WTC11 (cell line): ENCODE data around the gene PCNA. TPM values are rescaled to one million over a fixed set of nuclear protein-coding genes. Genes with fewer than 3 reads are reported as not detected.
"Not testable (repeated sequence)": the region's sequence is repeated elsewhere in the genome, so short reads cannot be mapped to it uniquely, and the experiment has no call there.

ENCODE experiments used
- ATAC-seq: fragments of 200-7000 bp; cut with Tn5 transposase; 2 replicates; pipeline ENCODE4 v1.10.0; 2021; ENCODE audit warnings: mild to moderate bottlenecking, moderate library complexity
- CTCF ChIA-PET: fragments of 300-600 bp; sonication (Branson Sonifier 250); formaldehyde crosslinking; loops from one replicate; lab custom pipeline; 2021; ENCODE audit warnings: antibody characterized with exemption; lab: Charles Lee
- POLR2A ChIA-PET: fragments of 350-600 bp; sonication (Branson Sonifier 250); formaldehyde crosslinking; loops from one replicate; lab custom pipeline; 2021; ENCODE audit warnings: antibody characterized with exemption; lab: Charles Lee
- DNase-seq: peaks from one replicate; pipeline ENCODE4 v3.0.0; 2021; ENCODE audit warnings: low spot score
- H3K27ac Mint-ChIP-seq: 2 replicates; pipeline ENCODE4 v1.8.0; 2021; ENCODE audit warnings: mixed read lengths
- H3K27me3 Mint-ChIP-seq: 2 replicates; pipeline ENCODE4 v1.8.0; 2021; ENCODE audit warnings: low read depth, mild to moderate bottlenecking, moderate library complexity, mixed read lengths
- H3K36me3 Mint-ChIP-seq: 2 replicates; pipeline ENCODE4 v1.8.0; 2021; ENCODE audit warnings: mixed read lengths
- H3K4me1 Mint-ChIP-seq: 2 replicates; pipeline ENCODE4 v1.8.0; 2022; ENCODE audit warnings: mixed read lengths
- H3K4me3 Mint-ChIP-seq: 2 replicates; pipeline ENCODE4 v1.8.0; 2021; ENCODE audit warnings: mild to moderate bottlenecking, moderate library complexity, mixed read lengths
- H3K9me3 Mint-ChIP-seq: 2 replicates; pipeline ENCODE4 v1.8.0; 2021; ENCODE audit warnings: mixed read lengths
- ARID4B ChIP-seq: sonication (generic); formaldehyde crosslinking; IDR thresholded peaks from 2 replicates; pipeline ENCODE4 v1.8.0; 2023; ENCODE audit warnings: missing genetic modification reagents, mild to moderate bottlenecking, borderline replicate concordance
- CBFB ChIP-seq: sonication (generic); formaldehyde crosslinking; IDR thresholded peaks from 2 replicates; pipeline ENCODE4 v1.8.1; 2022; ENCODE audit warnings: mild to moderate bottlenecking, low read depth, missing genetic modification reagents
- CREM ChIP-seq: sonication (generic); formaldehyde crosslinking; IDR thresholded peaks from 2 replicates; pipeline ENCODE4 v1.8.1; 2022; ENCODE audit warnings: mild to moderate bottlenecking, missing genetic modification reagents, moderate library complexity
- HMGXB4 ChIP-seq: sonication (generic); formaldehyde crosslinking; IDR thresholded peaks from 2 replicates; pipeline ENCODE4 v1.8.1; 2023; ENCODE audit warnings: mild to moderate bottlenecking, moderate library complexity, missing genetic modification reagents
- JAZF1 ChIP-seq: fragments of 250-450 bp; sonication (Bioruptor Pico); IDR thresholded peaks from 2 replicates; pipeline ENCODE4 v1.9.0; 2021; ENCODE audit warnings: moderate library complexity, mild to moderate bottlenecking, inconsistent platforms
- MAX ChIP-seq: sonication (generic); formaldehyde crosslinking; IDR thresholded peaks from 2 replicates; pipeline ENCODE4 v1.8.0; 2022; ENCODE audit warnings: mild to moderate bottlenecking, missing genetic modification reagents
- NR2C2 ChIP-seq: sonication (generic); formaldehyde crosslinking; IDR thresholded peaks from 2 replicates; pipeline ENCODE4 v1.8.0; 2022; ENCODE audit warnings: mild to moderate bottlenecking, missing genetic modification reagents
- PREB ChIP-seq: sonication (generic); formaldehyde crosslinking; IDR thresholded peaks from 2 replicates; pipeline ENCODE4 v1.8.1; 2022; ENCODE audit warnings: mild to moderate bottlenecking, missing genetic modification reagents, moderate library complexity, borderline replicate concordance
- RELA ChIP-seq: sonication (generic); formaldehyde crosslinking; IDR thresholded peaks from 2 replicates; pipeline ENCODE4 v1.8.1; 2022; ENCODE audit warnings: missing genetic modification reagents, mild to moderate bottlenecking, borderline replicate concordance
- SOX15 ChIP-seq: fragments of 250-450 bp; sonication (Bioruptor Pico); IDR thresholded peaks from 2 replicates; pipeline ENCODE4 v1.9.0; 2021; ENCODE audit warnings: mild to moderate bottlenecking
- STAT6 ChIP-seq: sonication (generic); formaldehyde crosslinking; conservative IDR thresholded peaks from 2 replicates; pipeline ENCODE4 v1.8.1; 2023; ENCODE audit warnings: mild to moderate bottlenecking, low read depth, missing genetic modification reagents, moderate library complexity
- USF1 ChIP-seq: sonication (generic); formaldehyde crosslinking; IDR thresholded peaks from 2 replicates; pipeline ENCODE4 v1.8.0; 2022; ENCODE audit warnings: mild to moderate bottlenecking, missing genetic modification reagents
- ZNF121 ChIP-seq: sonication (generic); formaldehyde crosslinking; IDR thresholded peaks from 2 replicates; pipeline ENCODE4 v1.8.0; 2023; ENCODE audit warnings: missing genetic modification reagents
- ZNF263 ChIP-seq: sonication (generic); formaldehyde crosslinking; IDR thresholded peaks from 2 replicates; pipeline ENCODE4 v1.8.1; 2022; ENCODE audit warnings: low read depth, mild to moderate bottlenecking, moderate library complexity, missing genetic modification reagents
- ZNF425 ChIP-seq: fragments of 250-450 bp; sonication (Bioruptor Pico); conservative IDR thresholded peaks from 2 replicates; pipeline ENCODE4 v1.9.0; 2021; ENCODE audit warnings: mild to moderate bottlenecking
- ZNF671 ChIP-seq: fragments of 250-450 bp; sonication (Bioruptor Pico); IDR thresholded peaks from 2 replicates; pipeline ENCODE4 v1.8.0; 2021; ENCODE audit warnings: mild to moderate bottlenecking
- total RNA-seq: library from RNA; stranded (reverse); gene quantifications from 3 replicates; pipeline ENCODE4 v1.2.3, GENCODE V29; 2021

Gene PCNA
- total RNA-seq, 1 experiment from 2014 or later, result 262 TPM

GRCh38 chr20:5077761-5078387 lies 41.9 kb downstream of the PCNA start (continued):
- TF ChIP-seq USF1 (no peak), ZNF425 (CRISPR knock-in tag) (no peak), RELA (CRISPR knock-in tag) (no peak)

- DNase-seq, H3K36me3 Mint-ChIP-seq, CTCF ChIA-PET, H3K4me3 Mint-ChIP-seq, ATAC-seq, H3K9me3 Mint-ChIP-seq, H3K27me3 Mint-ChIP-seq, H3K27ac Mint-ChIP-seq: not testable (repeated sequence)
- peaks cover 16% of the 10 kb centered on the region for H3K4me1 Mint-ChIP-seq
- POLR2A ChIA-PET, result interaction anchor here (0.6 kb wide), 1 partner anchor 10 kb away, joined by 3 read pairs; no protein-coding TSS in a partner anchor
These were observed 42.8 kb downstream of the PCNA start for GRCh38 chr20:5076913-5077312.

GRCh38 chr20:5074232-5074674 lies 45.5 kb downstream of the PCNA start:
- Mint-ChIP-seq H3K27me3 (no peaks in the 10 kb centered on the region), H3K4me1 (peaks cover 10% of the 10 kb centered on the region), H3K9me3 (no peaks in the 10 kb centered on the region), H3K36me3 (no peaks in the 10 kb centered on the region), H3K4me3 (no peak overlapping the region), H3K27ac (peak overlapping the region; percentile 35; the same call in 1 of the 2 replicates)
- ChIA-PET CTCF (interaction anchor here (1.5 to 1.7 kb wide), 2 partner anchors 17 to 26 kb away, joined by 6 to 7 read pairs; no protein-coding TSS in a partner anchor), POLR2A (no interaction called here)
- DNase-seq, result no peak
- no peak for ATAC-seq
- TF ChIP-seq MAX (CRISPR knock-in tag) (no peak), JAZF1 (CRISPR knock-in tag) (no peak), HMGXB4 (CRISPR knock-in tag) (no peak), ARID4B (CRISPR knock-in tag) (no peak), USF1 (no peak), ZNF671 (no peak), NR2C2 (no peak), PREB (no peak), ZNF121 (no peak), CBFB (CRISPR knock-in tag) (no peak), CREM (CRISPR knock-in tag) (no peak), STAT6 (CRISPR knock-in tag) (no peak), SOX15 (CRISPR knock-in tag) (no peak), ZNF263 (CRISPR knock-in tag) (no peak)
